H1 (cell line): ENCODE results near the gene INHBA.

Experiments used
- KDM5A ChIP-seq: fragments of 200-600 bp; IDR thresholded peaks from 2 replicates; pipeline ENCODE4 v1.7.1; 2012; ENCODE audit warnings: mild to moderate bottlenecking, low read length, inconsistent platforms, mixed read lengths
- POLR2A ChIP-seq, 2 experiments: IDR thresholded peaks; 1 replicate in 1 of 2; 2 replicates in 1 of 2; pipeline ENCODE4 v1.6.1; 2011; ENCODE audit warnings: low read depth in 2 of 2, low read length in 2 of 2, mild to moderate bottlenecking in 2 of 2; ENCODE audit errors: control extremely low read depth in 1 of 2

DNA sequence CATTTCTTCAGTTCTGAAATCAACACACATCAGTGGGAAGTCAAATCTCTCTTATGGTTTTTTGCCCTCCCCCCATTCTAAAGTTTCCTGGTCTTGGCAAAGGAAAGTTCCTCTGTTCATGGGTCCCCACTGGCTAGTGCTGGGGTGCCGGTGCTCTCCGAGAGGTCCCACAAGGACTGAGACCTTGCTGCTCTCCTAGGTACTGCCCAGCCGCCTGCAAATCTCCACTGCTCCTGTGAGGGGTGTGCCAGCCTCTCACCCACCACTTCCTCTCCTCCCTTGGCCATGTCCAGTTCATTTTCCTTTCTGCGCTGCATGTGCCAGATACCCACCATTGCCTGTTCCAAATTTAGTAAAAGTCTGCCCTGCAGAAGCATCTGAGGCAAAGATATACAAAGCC is 17.2 kb upstream of the INHBA start:
- TF ChIP-seq POLR2A (IDR thresholded peaks at IDR 0.05; ENCODE audit: control extremely low read depth in 1 of 2, low read depth in 2 of 2, low read length in 2 of 2) (no peak), KDM5A (no peak)
